Esophagus squamous epithelium (tissue), 4 donors: ENCODE data around the gene MEP1B.

Source experiments
- POLR2A ChIP-seq, 4 donors: fragments of 450-650 bp; IDR thresholded peaks; one replicate each; pipeline ENCODE4 v1.6.1; 2017; ENCODE audit warnings: antibody characterized with exemption in 4 of 4, mild to moderate bottlenecking in 4 of 4, moderate library complexity in 3 of 4
- TF ChIP-seq, protein P1 (sequence below), 6 experiments: fragments of 450-650 bp in 4 of 6; fragments of 200-600 bp in 2 of 6; sonication (generic) in 2 of 6; IDR thresholded peaks; one replicate each; pipeline ENCODE4 v1.5.1; 2016 to 2019; ENCODE audit warnings: antibody characterized with exemption in 6 of 6, mild to moderate bottlenecking in 4 of 6, moderate library complexity in 4 of 6

DNA sequence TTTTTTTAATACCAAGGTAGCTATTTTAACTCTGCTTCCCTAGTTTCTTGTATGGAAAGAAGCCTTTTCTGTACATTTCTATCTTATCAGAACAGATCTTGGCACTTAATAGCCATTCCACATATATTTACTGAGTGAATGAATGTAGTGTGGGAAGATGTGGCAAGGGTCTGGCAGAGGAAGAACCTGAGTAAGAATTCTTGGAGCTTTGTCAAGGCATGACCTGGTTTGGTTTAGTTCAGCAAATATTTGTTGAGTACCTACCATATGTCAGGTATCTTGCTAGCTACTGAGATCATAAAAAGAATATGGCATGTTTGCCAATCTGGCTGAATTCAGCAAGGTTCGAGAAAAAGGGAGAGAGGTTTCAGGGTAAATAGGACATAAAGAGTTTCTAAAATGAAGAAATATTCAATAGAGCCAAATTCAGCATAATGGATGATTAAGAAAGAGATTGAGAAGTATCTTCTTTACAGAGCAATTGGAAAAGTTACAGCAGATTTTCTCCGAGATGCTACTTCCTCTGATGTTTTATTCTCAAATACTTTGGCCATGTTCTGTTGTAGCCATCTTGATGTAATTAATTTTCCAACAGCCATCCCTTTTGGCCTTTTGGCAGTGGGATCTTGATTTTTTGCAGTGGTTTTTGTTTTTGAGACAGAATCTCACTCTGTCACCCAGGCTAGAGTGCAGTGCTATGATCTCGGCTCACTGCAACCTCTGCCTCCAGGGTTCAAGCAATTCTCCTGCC, 21.7 kb upstream of the MEP1B start:
- TF ChIP-seq, protein P1, sequence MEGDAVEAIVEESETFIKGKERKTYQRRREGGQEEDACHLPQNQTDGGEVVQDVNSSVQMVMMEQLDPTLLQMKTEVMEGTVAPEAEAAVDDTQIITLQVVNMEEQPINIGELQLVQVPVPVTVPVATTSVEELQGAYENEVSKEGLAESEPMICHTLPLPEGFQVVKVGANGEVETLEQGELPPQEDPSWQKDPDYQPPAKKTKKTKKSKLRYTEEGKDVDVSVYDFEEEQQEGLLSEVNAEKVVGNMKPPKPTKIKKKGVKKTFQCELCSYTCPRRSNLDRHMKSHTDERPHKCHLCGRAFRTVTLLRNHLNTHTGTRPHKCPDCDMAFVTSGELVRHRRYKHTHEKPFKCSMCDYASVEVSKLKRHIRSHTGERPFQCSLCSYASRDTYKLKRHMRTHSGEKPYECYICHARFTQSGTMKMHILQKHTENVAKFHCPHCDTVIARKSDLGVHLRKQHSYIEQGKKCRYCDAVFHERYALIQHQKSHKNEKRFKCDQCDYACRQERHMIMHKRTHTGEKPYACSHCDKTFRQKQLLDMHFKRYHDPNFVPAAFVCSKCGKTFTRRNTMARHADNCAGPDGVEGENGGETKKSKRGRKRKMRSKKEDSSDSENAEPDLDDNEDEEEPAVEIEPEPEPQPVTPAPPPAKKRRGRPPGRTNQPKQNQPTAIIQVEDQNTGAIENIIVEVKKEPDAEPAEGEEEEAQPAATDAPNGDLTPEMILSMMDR (IDR thresholded peaks at IDR 0.05), result no peak
- no peak for TF ChIP-seq POLR2A (IDR thresholded peaks at IDR 0.05)
